Thoracic aorta (tissue), 2 donors: ENCODE results near the gene KIAA2012. TPM values are rescaled to one million over a fixed set of nuclear protein-coding genes. Genes with fewer than 3 reads are reported as not detected.
"Not testable (repeated sequence)": the region's sequence is repeated elsewhere in the genome, so short reads cannot be mapped to it uniquely, and the experiment has no call there.

ENCODE experiments used
- ATAC-seq: fragments of 150-250 bp; one replicate; pipeline ENCODE4 v1.8.0; 2017; ENCODE audit warnings: low read depth; ENCODE audit not compliant: insufficient number of reproducible peaks, low FRiP score
- DNase-seq: peaks from one replicate; pipeline ENCODE4 v3.0.0-alpha.2; 2020; ENCODE audit warnings: low spot score
- H3K27ac ChIP-seq, 2 donors: fragments of 200-600 bp; sonication (generic); 1 replicate in 1 of 2; 2 replicates in 1 of 2; pipeline ENCODE4 v1.5.1; 2016; ENCODE audit warnings: mild to moderate bottlenecking in 2 of 2, moderate library complexity in 2 of 2
- H3K27me3 ChIP-seq: fragments of 200-600 bp; sonication (generic); replicated peaks from 2 replicates; pipeline ENCODE4 v1.6.0; 2016; ENCODE audit warnings: mild to moderate bottlenecking; ENCODE audit not compliant: insufficient read depth
- H3K36me3 ChIP-seq: fragments of 200-600 bp; sonication (generic); one replicate; pipeline ENCODE4 v1.5.1; 2016
- H3K4me1 ChIP-seq, 2 donors: fragments of 200-600 bp; sonication (generic); 1 replicate in 1 of 2; 2 replicates in 1 of 2; pipeline versions ENCODE4 v1.5.1 to v1.6.0; 2016; ENCODE audit warnings: low read depth in 2 of 2, mild to moderate bottlenecking in 1 of 2; ENCODE audit not compliant: control insufficient read depth in 1 of 2
- H3K4me3 ChIP-seq: fragments of 200-600 bp; sonication (generic); 2 replicates; pipeline ENCODE4 v1.5.1; 2016; ENCODE audit warnings: mild to moderate bottlenecking
- H3K9me3 ChIP-seq: fragments of 200-600 bp; sonication (generic); 2 replicates; pipeline ENCODE4 v1.5.1; 2016
- total RNA-seq, 2 donors: library from RNA; depleted of rRNA; stranded (reverse); fragments of >200 nt; gene quantifications; one replicate each; pipeline versions ENCODE4 v1.1.0 to v1.2.3, GENCODE V29; 2016
- TF ChIP-seq, protein P1 (sequence below): fragments of 200-600 bp; sonication (generic); IDR thresholded peaks from one replicate; pipeline ENCODE4 v1.5.1; 2019; ENCODE audit warnings: antibody characterized with exemption

The KIAA2012 gene
- total RNA-seq, 2 donors from 2014 or later = not detected

DNA sequence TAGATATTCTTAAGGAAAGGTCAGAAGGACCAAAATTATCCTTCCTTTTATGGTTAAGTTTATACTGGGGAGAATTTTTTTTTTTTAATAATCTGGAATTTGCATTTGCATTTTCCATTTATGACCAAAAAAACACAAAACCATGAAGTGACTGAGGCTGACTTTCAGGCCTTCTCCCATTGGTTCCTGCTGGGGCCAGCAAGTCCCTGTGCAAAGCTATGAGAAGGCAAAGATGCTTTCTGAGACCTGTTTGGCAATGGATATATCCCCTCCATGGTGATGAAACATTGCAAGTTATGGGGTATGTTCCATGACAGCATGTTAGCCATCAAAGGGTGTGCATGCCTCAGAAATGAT is 60.8 kb downstream of the KIAA2012 start:
- Histone ChIP-seq H3K9me3 (no peaks in the 10 kb centered on the region), H3K27me3 (no peaks in the 10 kb centered on the region), H3K4me1 (peaks cover 4 to 15% of the 10 kb centered on the region in 2 donors), H3K27ac (no peak overlapping the region), H3K36me3 (no peaks in the 10 kb centered on the region), H3K4me3 (no peak overlapping the region)
- ATAC-seq (no peak), DNase-seq (no peak)
- TF ChIP-seq, protein P1, sequence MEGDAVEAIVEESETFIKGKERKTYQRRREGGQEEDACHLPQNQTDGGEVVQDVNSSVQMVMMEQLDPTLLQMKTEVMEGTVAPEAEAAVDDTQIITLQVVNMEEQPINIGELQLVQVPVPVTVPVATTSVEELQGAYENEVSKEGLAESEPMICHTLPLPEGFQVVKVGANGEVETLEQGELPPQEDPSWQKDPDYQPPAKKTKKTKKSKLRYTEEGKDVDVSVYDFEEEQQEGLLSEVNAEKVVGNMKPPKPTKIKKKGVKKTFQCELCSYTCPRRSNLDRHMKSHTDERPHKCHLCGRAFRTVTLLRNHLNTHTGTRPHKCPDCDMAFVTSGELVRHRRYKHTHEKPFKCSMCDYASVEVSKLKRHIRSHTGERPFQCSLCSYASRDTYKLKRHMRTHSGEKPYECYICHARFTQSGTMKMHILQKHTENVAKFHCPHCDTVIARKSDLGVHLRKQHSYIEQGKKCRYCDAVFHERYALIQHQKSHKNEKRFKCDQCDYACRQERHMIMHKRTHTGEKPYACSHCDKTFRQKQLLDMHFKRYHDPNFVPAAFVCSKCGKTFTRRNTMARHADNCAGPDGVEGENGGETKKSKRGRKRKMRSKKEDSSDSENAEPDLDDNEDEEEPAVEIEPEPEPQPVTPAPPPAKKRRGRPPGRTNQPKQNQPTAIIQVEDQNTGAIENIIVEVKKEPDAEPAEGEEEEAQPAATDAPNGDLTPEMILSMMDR = no peak

DNA sequence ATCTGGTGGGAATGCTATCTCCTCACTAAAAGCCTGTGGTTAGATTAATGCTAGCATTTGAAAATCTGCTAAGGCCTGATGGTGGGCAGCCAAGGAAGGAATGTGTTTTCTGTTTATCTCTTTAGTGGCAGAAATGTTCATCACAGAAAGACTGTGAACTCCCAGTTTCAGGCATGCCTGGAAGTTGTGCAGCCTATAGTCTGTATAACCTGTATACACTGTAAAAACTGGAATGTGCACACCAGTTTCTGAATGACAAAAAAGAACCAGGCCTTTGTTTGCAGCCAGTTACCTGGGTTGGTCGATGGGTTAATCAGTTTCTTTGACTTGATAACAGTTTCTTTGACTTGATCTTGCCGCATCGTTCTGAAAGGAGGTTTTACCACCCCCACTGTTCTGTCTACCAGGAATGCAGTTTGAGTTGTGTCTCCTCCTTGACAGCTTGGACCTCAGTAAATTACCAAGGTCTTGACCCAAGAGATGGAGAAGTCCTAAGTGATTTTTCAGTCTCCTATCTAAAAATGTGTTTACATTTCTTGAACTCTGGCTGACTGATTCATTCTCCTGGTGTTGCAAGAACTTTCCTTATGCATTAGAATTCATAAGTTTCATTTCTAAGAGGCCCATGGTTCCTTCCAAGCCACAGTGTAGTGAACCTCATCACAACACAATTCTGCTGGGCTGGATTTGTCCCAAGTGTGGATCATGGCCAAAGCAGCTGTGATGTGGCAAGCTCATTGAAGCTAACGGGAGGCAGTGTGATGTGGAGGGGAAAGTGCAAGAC is 62.2 kb downstream of the KIAA2012 start:
- Histone ChIP-seq H3K36me3 (no peaks in the 10 kb centered on the region), H3K27ac (peak overlapping the region in 1 of 2 donors; percentile 2), H3K27me3 (no peaks in the 10 kb centered on the region), H3K4me1 (peaks cover 4 to 15% of the 10 kb centered on the region in 2 donors), H3K9me3 (no peaks in the 10 kb centered on the region), H3K4me3 (no peak overlapping the region)
- DNase-seq = peak; percentile 33
- peak; percentile 76 for ATAC-seq
- TF ChIP-seq, protein P1 = no peak

DNA sequence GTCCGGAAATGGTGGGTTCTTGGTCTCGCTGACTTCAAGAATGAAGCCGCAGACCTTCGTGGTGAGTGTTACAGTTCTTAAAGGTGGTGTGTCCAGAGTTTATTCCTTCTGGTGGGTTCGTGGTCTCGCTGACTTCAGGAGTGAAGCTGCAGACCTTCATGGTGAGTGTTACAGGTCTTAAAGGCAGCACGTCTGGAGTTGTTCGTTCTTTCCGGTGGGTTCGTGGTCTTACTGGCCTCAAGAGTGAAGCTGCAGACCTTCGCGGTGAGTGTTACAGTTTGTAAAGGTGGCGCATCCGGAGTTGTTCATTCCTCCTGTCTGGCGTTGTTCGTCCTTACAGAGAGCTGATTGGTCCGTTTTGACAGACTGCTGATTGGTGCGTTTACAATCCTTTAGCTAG is 63.0 kb downstream of the KIAA2012 start:
- not testable (repeated sequence) for H3K36me3 ChIP-seq, H3K27ac ChIP-seq, H3K9me3 ChIP-seq, H3K4me3 ChIP-seq, DNase-seq, H3K27me3 ChIP-seq, ATAC-seq
- peaks cover 4 to 15% of the 10 kb centered on the region in 2 donors for H3K4me1 ChIP-seq

DNA sequence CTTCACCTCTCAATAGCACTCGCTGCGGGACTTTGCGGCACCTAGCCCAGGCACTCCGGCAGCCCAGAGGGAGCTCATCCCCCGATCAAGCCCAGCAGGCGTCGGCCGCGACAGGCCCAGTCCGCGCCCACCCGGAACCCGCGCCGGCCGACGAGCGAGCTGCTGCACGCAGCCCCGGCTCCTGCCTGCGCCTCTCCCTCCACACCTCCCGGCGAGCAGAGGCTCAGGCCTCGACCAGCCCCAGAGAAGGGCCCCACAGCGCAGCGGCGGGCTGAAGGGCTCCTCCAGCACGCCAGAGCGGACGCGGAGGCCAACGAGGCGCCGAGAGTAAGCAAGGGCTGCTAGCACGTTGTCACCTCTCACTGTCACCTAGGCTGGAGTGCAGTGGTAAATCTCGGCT is 63.5 kb downstream of the KIAA2012 start:
- no peak overlapping the region for H3K27ac ChIP-seq
- H3K4me1 ChIP-seq = peaks cover 4 to 15% of the 10 kb centered on the region in 2 donors
- TF ChIP-seq, protein P1 = no peak
- DNase-seq = no peak
- H3K27me3 ChIP-seq = no peaks in the 10 kb centered on the region
- no peak overlapping the region for H3K4me3 ChIP-seq
- no peak for ATAC-seq
- no peaks in the 10 kb centered on the region for H3K9me3 ChIP-seq
- no peaks in the 10 kb centered on the region for H3K36me3 ChIP-seq

DNA sequence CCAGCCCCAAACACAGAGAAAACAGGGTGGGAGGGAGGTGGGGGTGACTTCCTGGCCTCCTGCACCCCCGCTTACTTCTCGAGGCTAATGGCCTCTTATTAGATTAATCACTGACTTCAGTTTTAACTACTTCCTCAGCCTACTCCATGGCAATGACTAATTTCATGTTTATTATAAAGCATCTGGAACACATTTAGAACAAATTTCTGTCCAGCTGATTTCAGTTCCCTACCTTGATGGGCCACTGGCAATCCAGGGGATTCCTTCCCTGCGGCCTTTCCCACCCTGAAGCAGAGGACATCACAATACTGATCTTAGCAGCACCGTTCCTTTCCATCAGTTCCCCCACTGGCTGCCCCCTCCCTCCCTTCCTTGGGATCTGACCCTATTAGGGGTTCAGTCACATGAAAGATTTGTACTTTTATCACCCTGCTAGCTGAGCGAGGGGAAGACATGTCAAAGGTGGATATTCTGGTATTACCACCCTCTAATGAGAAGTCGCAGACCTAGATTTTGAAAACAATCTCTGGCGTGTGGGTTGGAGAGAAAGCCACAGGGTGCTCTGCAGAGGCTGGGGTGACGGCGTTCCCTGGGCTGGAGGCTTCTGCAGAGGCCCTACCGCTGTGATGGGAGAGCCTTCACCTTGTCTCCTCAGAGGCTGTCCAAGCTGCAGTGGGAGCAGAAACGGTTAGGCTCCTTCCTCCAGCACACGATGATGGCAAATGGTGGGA is 67.6 kb downstream of the KIAA2012 start:
- DNase-seq = no peak
- H3K4me1 ChIP-seq = peaks cover 0 to 7% of the 10 kb centered on the region in 2 donors
- H3K4me3 ChIP-seq = no peak overlapping the region
- no peaks in the 10 kb centered on the region for H3K9me3 ChIP-seq
- H3K27ac ChIP-seq = no peak overlapping the region
- H3K27me3 ChIP-seq = no peaks in the 10 kb centered on the region
- TF ChIP-seq, protein P1 = no peak
- no peaks in the 10 kb centered on the region for H3K36me3 ChIP-seq
- ATAC-seq = no peak
